DND-41 (cell line): ENCODE results near the gene TM4SF1.

Experiments used
- CTCF ChIP-seq: IDR thresholded peaks from 2 replicates; pipeline ENCODE4 v1.5.1; 2012; ENCODE audit warnings: borderline replicate concordance, low read length, moderate library complexity, mild to moderate bottlenecking; ENCODE audit not compliant: poor library complexity, severe bottlenecking; ENCODE audit errors: extremely low read depth
- EZH2 ChIP-seq: IDR thresholded peaks from 3 replicates; pipeline ENCODE4 v1.6.1; 2012; ENCODE audit warnings: borderline replicate concordance, low read depth, mild to moderate bottlenecking, moderate library complexity, low read length, inconsistent platforms; ENCODE audit not compliant: severe bottlenecking

DNA sequence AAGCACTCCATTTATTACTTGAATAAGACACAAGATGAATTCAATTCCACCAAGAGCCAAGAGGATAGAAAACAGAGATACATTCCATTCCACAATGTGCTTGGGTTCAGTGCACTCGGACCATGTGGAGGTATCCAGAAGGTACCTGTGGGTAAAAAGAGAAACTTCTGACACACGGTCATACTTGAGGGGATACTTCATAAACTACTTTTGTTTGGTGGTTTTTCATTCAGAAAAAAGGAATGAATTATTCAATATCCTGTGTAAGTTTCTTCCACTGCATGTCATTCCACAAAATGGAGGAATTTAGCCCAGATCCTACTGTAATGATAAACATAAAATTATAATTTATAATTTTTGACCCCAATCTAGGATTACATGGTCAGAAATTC is 5.7 kb downstream of the TM4SF1 start:
- no peak for TF ChIP-seq CTCF
- TF ChIP-seq EZH2, result no peak
